GM23338 (cell line): ENCODE results near the gene TCFL5. TPM values are rescaled to one million over a fixed set of nuclear protein-coding genes. Genes with fewer than 3 reads are reported as not detected.

Source experiments
- ATAC-seq: fragments of 200-7000 bp; cut with Tn5 transposase; 3 replicates; pipeline ENCODE4 v1.9.1; 2020
- DNase-seq: peaks from one replicate; pipeline ENCODE4 v3.0.0-alpha.2; 2015; ENCODE audit warnings: low spot score
- H2AFZ ChIP-seq: fragments of 200-600 bp; sonication (generic); 2 replicates; pipeline ENCODE4 v1.8.0; 2016; ENCODE audit warnings: antibody characterized with exemption, mild to moderate bottlenecking, moderate library complexity
- H3F3A ChIP-seq: fragments of 200-600 bp; sonication (generic); replicated peaks from 2 replicates; pipeline ENCODE4 v1.8.0; 2017; ENCODE audit warnings: antibody characterized with exemption, mixed run types, low read depth
- H3K27ac ChIP-seq: fragments of 200-600 bp; sonication (generic); 2 replicates; pipeline ENCODE4 v1.6.1; 2016; ENCODE audit warnings: low read depth
- H3K27me3 ChIP-seq: fragments of 200-600 bp; sonication (generic); 2 replicates; pipeline ENCODE4 v1.8.0; 2016; ENCODE audit warnings: mild to moderate bottlenecking, mixed run types, moderate library complexity; ENCODE audit not compliant: insufficient read depth
- H3K36me3 ChIP-seq: fragments of 200-600 bp; sonication (generic); 2 replicates; pipeline ENCODE4 v1.8.0; 2016; ENCODE audit warnings: mild to moderate bottlenecking; ENCODE audit not compliant: insufficient read depth
- H3K4me1 ChIP-seq: fragments of 200-600 bp; sonication (generic); 2 replicates; pipeline ENCODE4 v1.8.0; 2016; ENCODE audit warnings: mild to moderate bottlenecking, moderate library complexity; ENCODE audit not compliant: insufficient read depth
- H3K4me2 ChIP-seq: fragments of 200-600 bp; sonication (generic); 2 replicates; pipeline ENCODE4 v1.7.1; 2017; ENCODE audit warnings: mixed run types
- H3K4me3 ChIP-seq: fragments of 200-600 bp; sonication (generic); 2 replicates; pipeline ENCODE4 v1.6.1; 2016; ENCODE audit warnings: mixed run types
- H3K79me2 ChIP-seq: fragments of 200-600 bp; sonication (generic); replicated peaks from 2 replicates; pipeline ENCODE4 v1.8.0; 2017; ENCODE audit warnings: mild to moderate bottlenecking; ENCODE audit not compliant: insufficient read depth
- H3K9me2 ChIP-seq: fragments of 200-600 bp; sonication (generic); 2 replicates; pipeline ENCODE4 v1.8.0; 2017; ENCODE audit not compliant: insufficient read depth
- H4K20me1 ChIP-seq: fragments of 200-600 bp; sonication (generic); replicated peaks from 2 replicates; pipeline ENCODE4 v1.8.0; 2017; ENCODE audit warnings: mild to moderate bottlenecking; ENCODE audit not compliant: insufficient read depth
- H3K27ac Mint-ChIP-seq: 2 replicates; pipeline ENCODE4 v1.8.0; 2020; ENCODE audit warnings: inconsistent platforms, mild to moderate bottlenecking, moderate library complexity, mixed read lengths
- H3K27me3 Mint-ChIP-seq: 3 replicates; pipeline ENCODE4 v1.8.0; 2022; ENCODE audit warnings: low read depth, mild to moderate bottlenecking, moderate library complexity, mixed read lengths, inconsistent platforms; ENCODE audit not compliant: insufficient read depth, poor library complexity
- H3K36me3 Mint-ChIP-seq: 3 replicates; pipeline ENCODE4 v1.8.0; 2021; ENCODE audit warnings: low read depth, mild to moderate bottlenecking, inconsistent platforms, moderate library complexity, mixed read lengths
- H3K4me1 Mint-ChIP-seq: 3 replicates; pipeline ENCODE4 v1.8.0; 2020; ENCODE audit warnings: mild to moderate bottlenecking, inconsistent platforms, mixed read lengths
- H3K4me3 Mint-ChIP-seq: 3 replicates; pipeline ENCODE4 v1.8.0; 2021; ENCODE audit warnings: moderate library complexity, mild to moderate bottlenecking, inconsistent platforms, mixed read lengths
- H3K9me3 Mint-ChIP-seq: 3 replicates; pipeline ENCODE4 v1.8.0; 2020; ENCODE audit warnings: moderate library complexity, mild to moderate bottlenecking, inconsistent platforms, mixed read lengths
- CREB1 ChIP-seq: fragments of 250-450 bp; sonication (Bioruptor Pico); IDR thresholded peaks from 2 replicates; pipeline ENCODE4 v1.5.0; 2020; ENCODE audit warnings: low read depth, mild to moderate bottlenecking, moderate library complexity
- ETS1 ChIP-seq: IDR thresholded peaks from 2 replicates; pipeline ENCODE4 v1.6.1; 2016; ENCODE audit warnings: antibody characterized with exemption
- EZH2 ChIP-seq: fragments of 200-600 bp; sonication (generic); IDR thresholded peaks from one replicate; pipeline ENCODE4 v1.8.0; 2017; ENCODE audit warnings: antibody characterized with exemption, mild to moderate bottlenecking, low read depth; ENCODE audit not compliant: unreplicated experiment
- EZH2phosphoT487 ChIP-seq: fragments of 200-600 bp; sonication (generic); IDR thresholded peaks from one replicate; pipeline ENCODE4 v1.8.1; 2018; ENCODE audit warnings: antibody characterized with exemption; ENCODE audit not compliant: unreplicated experiment
- JUNB ChIP-seq: IDR thresholded peaks from one replicate; pipeline ENCODE4 v1.6.1; 2016; ENCODE audit warnings: antibody characterized with exemption; ENCODE audit not compliant: unreplicated experiment
- NANOG ChIP-seq: IDR thresholded peaks from 2 replicates; pipeline ENCODE4 v1.6.1; 2016; ENCODE audit warnings: antibody characterized with exemption, borderline replicate concordance
- POLR2AphosphoS5 ChIP-seq: IDR thresholded peaks from 2 replicates; pipeline ENCODE4 v1.6.1; 2016; ENCODE audit warnings: antibody characterized with exemption, low read depth
- REST ChIP-seq: IDR thresholded peaks from one replicate; pipeline ENCODE4 v1.6.1; 2018; ENCODE audit warnings: antibody characterized with exemption; ENCODE audit not compliant: unreplicated experiment
- STAT1 ChIP-seq: IDR thresholded peaks from one replicate; pipeline ENCODE4 v1.6.1; 2016; ENCODE audit warnings: antibody characterized with exemption; ENCODE audit not compliant: unreplicated experiment
- ZNF114 ChIP-seq: fragments of 250-450 bp; sonication (Bioruptor Pico); IDR thresholded peaks from 2 replicates; pipeline ENCODE4 v1.5.0; 2020; ENCODE audit warnings: mild to moderate bottlenecking, moderate library complexity
- ZNF331 ChIP-seq: fragments of 250-450 bp; sonication (Bioruptor Pico); IDR thresholded peaks from 2 replicates; pipeline ENCODE4 v1.5.0; 2020; ENCODE audit warnings: low read depth, mild to moderate bottlenecking, moderate library complexity
- polyA plus RNA-seq: library from polyadenylated mRNA; unstranded; fragments of >200 nt; fragmentation: Nextera tagmentation; extraction: Ambion mirVana; gene quantifications from 2 replicates; pipeline ENCODE4 v1.2.1, GENCODE V29; 2016
- total RNA-seq: library from RNA; depleted of rRNA; stranded (reverse); fragments of >200 nt; shearing (Covaris generic); gene quantifications from 2 replicates; pipeline ENCODE4 v1.2.3, GENCODE V29; 2014

TCFL5 gene
- total and polyA plus RNA-seq, 2 experiments from 2014 or later: 5.8 to 19.3 TPM

GRCh38 chr20:62812907-62813200, 48.8 kb downstream of the TCFL5 start:
- H4K20me1 ChIP-seq: no peaks in the 10 kb centered on the region; the same call in 1 of the 2 replicates
- no peak overlapping the region for H3K4me3 ChIP-seq
- Mint-ChIP-seq H3K27me3 (peaks cover 19% of the 10 kb centered on the region), H3K4me3 (no peak overlapping the region), H3K9me3 (no peaks in the 10 kb centered on the region), H3K36me3 (peaks cover 9% of the 10 kb centered on the region; the same call in 1 of the 3 replicates), H3K4me1 (peaks cover 13% of the 10 kb centered on the region), H3K27ac (no peak overlapping the region)
- TF ChIP-seq EZH2 (no peak), ETS1 (no peak), POLR2AphosphoS5 (no peak), REST (no peak), ZNF331 (no peak), JUNB (no peak), STAT1 (no peak)
- no peaks in the 10 kb centered on the region for H3K36me3 ChIP-seq
- 0 out of 2 replicates have a peak, but pooled peaks cover 3% of the 10 kb centered on the region for H3F3A ChIP-seq
- no peak overlapping the region for H3K27ac ChIP-seq
- H2AFZ ChIP-seq: no peak overlapping the region
- no peaks in the 10 kb centered on the region for H3K9me2 ChIP-seq
- no peak for ATAC-seq
- DNase-seq: no peak
- H3K79me2 ChIP-seq: 0 out of 2 replicates have a peak, but pooled peaks cover 3% of the 10 kb centered on the region
- H3K4me1 ChIP-seq: peaks cover 6% of the 10 kb centered on the region; the same call in 1 of the 2 replicates
- no peak overlapping the region for H3K4me2 ChIP-seq
- peaks cover 7% of the 10 kb centered on the region; the same call in 1 of the 2 replicates for H3K27me3 ChIP-seq

GRCh38 chr20:62812181-62812906, 49.3 kb downstream of the TCFL5 start:
- no peaks in the 10 kb centered on the region; the same call in 1 of the 2 replicates for H4K20me1 ChIP-seq
- no peak for ATAC-seq
- Mint-ChIP-seq H3K27ac (no peak overlapping the region), H3K4me3 (no peak overlapping the region), H3K9me3 (no peaks in the 10 kb centered on the region), H3K36me3 (peaks cover 9% of the 10 kb centered on the region; the same call in 1 of the 3 replicates), H3K4me1 (peaks cover 13% of the 10 kb centered on the region), H3K27me3 (peaks cover 19% of the 10 kb centered on the region)
- peaks cover 3% of the 10 kb centered on the region; the same call in 1 of the 2 replicates for H3K27me3 ChIP-seq
- H3F3A ChIP-seq: no peaks in the 10 kb centered on the region
- TF ChIP-seq NANOG: no peak
- no peak for TF ChIP-seq EZH2phosphoT487
- no peak for TF ChIP-seq EZH2
- TF ChIP-seq JUNB: no peak
- TF ChIP-seq CREB1 (CRISPR knock-in tag): no peak
- no peak for TF ChIP-seq POLR2AphosphoS5
- TF ChIP-seq ZNF331: no peak
- TF ChIP-seq ZNF114 (CRISPR knock-in tag): no peak
- no peak overlapping the region for H3K4me3 ChIP-seq
- no peak for DNase-seq
- no peak overlapping the region for H3K27ac ChIP-seq
- H2AFZ ChIP-seq: no peak overlapping the region
- H3K36me3 ChIP-seq: no peaks in the 10 kb centered on the region
- no peak overlapping the region for H3K4me2 ChIP-seq
- peaks cover 6% of the 10 kb centered on the region; the same call in 1 of the 2 replicates for H3K4me1 ChIP-seq
- no peaks in the 10 kb centered on the region for H3K79me2 ChIP-seq
- no peaks in the 10 kb centered on the region for H3K9me2 ChIP-seq
